ENCODE measurements around the gene CX3CR1.

CX3CR1 gene

GRCh38 chr3:39273119-39273518, 6.7 kb downstream of the CX3CR1 start:
- no peak; the same call in 1 of the 2 replicates for TF ChIP-seq CTCF (conservative IDR thresholded peaks at IDR 0.05)
- H3K27ac ChIP-seq = no peak overlapping the region

GRCh38 chr3:39272191-39272590, 7.6 kb downstream of the CX3CR1 start:
- TF ChIP-seq CTCF (conservative IDR thresholded peaks at IDR 0.05) = no peak
- H3K27ac ChIP-seq = no peak overlapping the region

GRCh38 chr3:39271363-39271914, 8.4 kb downstream of the CX3CR1 start:
- TF ChIP-seq CTCF (conservative IDR thresholded peaks at IDR 0.05) = no peak
- H3K27ac ChIP-seq = no peak overlapping the region

DNA sequence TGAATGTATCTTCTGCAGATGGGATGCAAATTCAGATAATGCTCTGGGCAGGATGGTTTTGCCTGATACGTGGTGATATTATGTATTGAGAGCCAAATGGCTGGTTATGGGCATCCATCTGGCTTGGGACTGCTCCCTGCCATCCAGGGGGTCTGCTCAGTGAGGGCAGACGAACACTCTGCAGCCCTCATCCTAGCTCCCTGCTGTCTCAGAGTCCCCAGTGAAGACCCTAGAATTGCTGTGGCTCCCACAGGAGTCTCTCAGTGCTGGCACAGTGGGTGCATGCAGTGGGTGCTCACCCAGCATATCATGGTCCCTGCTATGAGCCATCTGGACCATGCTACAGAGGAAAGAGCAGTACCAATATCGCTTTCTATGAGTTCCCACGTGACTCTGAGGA, 10.3 kb downstream of the CX3CR1 start:
- TF ChIP-seq CTCF (conservative IDR thresholded peaks at IDR 0.05) = no peak
- no peak overlapping the region for H3K27ac ChIP-seq

DNA sequence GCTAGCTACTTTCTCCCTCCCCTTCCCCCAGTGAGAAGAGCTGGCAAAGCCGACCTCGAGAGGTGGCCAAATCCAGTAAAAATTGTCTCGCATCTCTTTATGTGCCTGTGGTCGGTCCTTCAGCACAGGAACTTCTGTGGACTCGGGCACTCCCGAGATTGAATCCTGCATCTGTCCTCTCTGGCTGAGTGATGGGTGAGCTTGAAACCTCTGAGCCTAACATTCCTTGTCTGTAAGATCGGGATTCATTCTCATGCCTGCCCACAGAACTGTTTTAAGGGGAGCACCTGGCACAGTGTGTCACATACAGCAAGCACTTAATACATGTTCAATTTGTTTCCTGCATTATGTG, 11.3 kb downstream of the CX3CR1 start:
- no peak overlapping the region for H3K27ac ChIP-seq
- TF ChIP-seq CTCF (conservative IDR thresholded peaks at IDR 0.05) = no peak

- TF ChIP-seq CTCF (conservative IDR thresholded peaks at IDR 0.05) = no peak
- no peak overlapping the region for H3K27ac ChIP-seq
Measured at GRCh38 chr3:39267631-39268548, 11.9 kb downstream of the CX3CR1 start.

DNA sequence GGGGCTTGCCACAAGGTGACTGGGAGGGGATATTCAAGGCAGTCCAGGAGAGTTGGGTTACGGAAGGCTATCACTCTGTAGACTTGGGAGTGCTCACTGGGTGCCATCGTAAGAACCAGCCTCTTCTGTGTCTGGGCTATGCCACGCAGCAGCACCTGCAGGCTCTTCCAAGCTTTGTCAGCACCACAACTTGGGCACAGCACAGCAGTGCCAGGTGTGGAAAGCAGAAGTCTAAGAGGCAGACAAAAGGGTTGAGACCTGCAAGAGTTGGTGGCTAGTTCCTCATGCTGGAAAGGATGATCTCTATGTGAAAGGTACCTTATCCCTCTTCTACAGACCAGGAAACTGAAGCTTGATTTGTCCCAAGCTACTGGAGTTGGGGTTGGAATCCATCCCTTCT, 15.8 kb downstream of the CX3CR1 start:
- no peak for TF ChIP-seq CTCF (conservative IDR thresholded peaks at IDR 0.05)
- no peak overlapping the region for H3K27ac ChIP-seq
